Effector memory CD4-positive, alpha-beta T cell (primary cell): ENCODE results near the gene RUNX3.
A peak's percentile ranks its signal among the peaks of the same experiment; 100 is the strongest.

ENCODE experiments used
- DNase-seq, 3 donors: peaks; one replicate each; pipeline ENCODE4 v3.0.0-alpha.2; 2020
- H3K27ac ChIP-seq: 2 replicates; pipeline ENCODE4 v1.7.0; 2013; ENCODE audit warnings: mild to moderate bottlenecking, low read length, moderate library complexity; ENCODE audit not compliant: insufficient read depth, poor library complexity, severe bottlenecking
- H3K27me3 ChIP-seq: replicated peaks from 2 replicates; pipeline ENCODE4 v1.7.0; 2013; ENCODE audit warnings: mild to moderate bottlenecking, low read length; ENCODE audit not compliant: insufficient read depth, control insufficient read depth, poor library complexity, severe bottlenecking
- H3K36me3 ChIP-seq: 2 replicates; pipeline ENCODE4 v1.7.0; 2013; ENCODE audit warnings: mild to moderate bottlenecking, low read length, moderate library complexity; ENCODE audit not compliant: control insufficient read depth, insufficient read depth
- H3K4me1 ChIP-seq: 2 replicates; pipeline ENCODE4 v1.7.0; 2013; ENCODE audit warnings: low read length, mild to moderate bottlenecking; ENCODE audit not compliant: control insufficient read depth, insufficient read depth, poor library complexity, severe bottlenecking
- H3K4me3 ChIP-seq: 2 replicates; pipeline ENCODE4 v1.7.0; 2013; ENCODE audit warnings: low read length, low read depth, mild to moderate bottlenecking; ENCODE audit not compliant: insufficient read depth, poor library complexity, severe bottlenecking
- H3K9me3 ChIP-seq: 2 replicates; pipeline ENCODE4 v1.7.0; 2013; ENCODE audit warnings: mild to moderate bottlenecking, low read length, moderate library complexity; ENCODE audit not compliant: control insufficient read depth

Gene RUNX3

DNA sequence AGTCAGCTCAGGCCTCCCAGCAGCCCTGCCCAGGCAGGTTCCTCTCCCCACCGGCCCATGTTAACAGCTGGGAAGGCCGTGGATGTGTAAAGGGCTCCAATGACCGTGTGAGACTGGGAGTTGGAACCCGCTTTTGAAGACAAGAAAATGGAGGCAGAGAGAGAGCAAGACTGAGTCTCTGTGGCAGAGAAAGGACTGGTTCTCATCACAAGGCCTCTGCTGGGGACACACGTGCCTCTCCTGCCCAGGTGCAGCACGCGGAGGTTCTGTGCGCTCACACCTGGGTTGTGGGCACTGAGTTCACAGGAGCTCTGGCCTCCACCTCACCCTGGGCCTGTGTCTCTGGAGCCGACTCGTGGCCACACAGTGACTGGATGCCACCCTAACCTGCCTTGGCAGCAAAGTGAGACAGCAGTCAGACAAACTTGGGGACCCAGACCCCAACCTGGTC, 27.0 kb downstream of the RUNX3 start:
- no peak overlapping the region for H3K4me3 ChIP-seq
- H3K27me3 ChIP-seq: no peaks in the 10 kb centered on the region
- peaks cover 70% of the 10 kb centered on the region for H3K36me3 ChIP-seq
- H3K4me1 ChIP-seq: peaks cover 6% of the 10 kb centered on the region
- no peak for DNase-seq
- H3K27ac ChIP-seq: no peak overlapping the region
- H3K9me3 ChIP-seq: no peaks in the 10 kb centered on the region

DNA sequence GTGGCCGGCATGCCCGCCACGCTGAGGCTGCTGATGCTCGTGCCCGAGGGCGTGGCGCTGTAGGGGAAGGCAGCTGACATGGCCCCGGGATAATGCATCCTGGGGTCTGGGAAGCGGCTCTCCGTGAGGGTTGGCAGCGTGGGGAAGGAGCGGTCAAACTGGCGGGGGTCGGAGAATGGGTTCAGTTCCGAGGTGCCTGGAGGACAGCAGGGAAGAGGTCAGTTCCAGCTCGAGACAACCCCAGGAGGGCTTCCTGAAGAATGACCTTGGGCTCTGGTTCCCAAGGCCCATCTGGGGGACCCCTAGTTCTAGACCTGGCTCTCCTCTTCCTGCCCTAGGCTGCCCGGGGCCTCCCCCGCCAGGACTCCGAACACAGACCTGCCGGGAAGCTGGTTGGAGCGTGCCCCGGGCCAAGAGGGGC, 27.6 kb downstream of the RUNX3 start:
- Histone ChIP-seq H3K4me1 (peaks cover 2% of the 10 kb centered on the region), H3K36me3 (peaks cover 67% of the 10 kb centered on the region), H3K27ac (no peak overlapping the region), H3K4me3 (no peak overlapping the region), H3K9me3 (no peaks in the 10 kb centered on the region), H3K27me3 (no peaks in the 10 kb centered on the region)
- no peak for DNase-seq

DNA sequence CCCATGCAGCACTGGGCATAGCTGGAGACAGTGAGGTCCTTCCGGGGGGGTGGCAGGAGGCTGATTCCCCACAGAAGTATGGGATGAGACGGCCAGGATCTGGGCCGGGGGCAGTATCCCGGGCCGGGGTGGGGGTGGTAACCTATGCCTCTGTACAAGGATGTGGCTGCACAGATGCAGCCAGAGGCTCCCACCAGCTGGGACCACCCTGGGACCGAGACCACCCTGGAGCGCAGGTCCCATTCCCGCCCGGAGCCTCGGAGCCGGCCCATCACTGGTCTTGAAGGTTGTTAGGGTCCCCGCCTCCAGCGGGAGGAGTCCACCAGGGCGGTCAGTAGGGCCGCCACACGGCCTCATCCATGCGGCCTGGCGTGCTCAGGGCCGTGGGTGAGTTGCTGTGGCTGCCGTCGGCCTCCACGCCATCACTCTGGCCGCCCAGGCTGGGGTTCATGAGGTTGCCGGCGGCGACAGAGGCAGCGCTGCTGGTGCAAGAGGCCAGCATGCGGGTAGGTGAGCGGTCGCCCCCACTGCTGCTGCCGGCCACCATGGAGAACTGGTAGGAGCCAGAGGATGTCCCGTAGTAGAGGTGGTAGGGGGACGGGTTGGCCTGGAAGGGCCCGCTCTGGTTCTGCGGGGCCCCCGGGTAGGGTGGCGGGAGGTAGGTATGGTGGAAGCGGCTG, 28.1 kb downstream of the RUNX3 start:
- H3K4me1 ChIP-seq: peaks cover 2% of the 10 kb centered on the region
- H3K9me3 ChIP-seq: no peaks in the 10 kb centered on the region
- peaks cover 62% of the 10 kb centered on the region for H3K36me3 ChIP-seq
- no peaks in the 10 kb centered on the region for H3K27me3 ChIP-seq
- no peak overlapping the region for H3K4me3 ChIP-seq
- DNase-seq: no peak
- no peak overlapping the region for H3K27ac ChIP-seq

DNA sequence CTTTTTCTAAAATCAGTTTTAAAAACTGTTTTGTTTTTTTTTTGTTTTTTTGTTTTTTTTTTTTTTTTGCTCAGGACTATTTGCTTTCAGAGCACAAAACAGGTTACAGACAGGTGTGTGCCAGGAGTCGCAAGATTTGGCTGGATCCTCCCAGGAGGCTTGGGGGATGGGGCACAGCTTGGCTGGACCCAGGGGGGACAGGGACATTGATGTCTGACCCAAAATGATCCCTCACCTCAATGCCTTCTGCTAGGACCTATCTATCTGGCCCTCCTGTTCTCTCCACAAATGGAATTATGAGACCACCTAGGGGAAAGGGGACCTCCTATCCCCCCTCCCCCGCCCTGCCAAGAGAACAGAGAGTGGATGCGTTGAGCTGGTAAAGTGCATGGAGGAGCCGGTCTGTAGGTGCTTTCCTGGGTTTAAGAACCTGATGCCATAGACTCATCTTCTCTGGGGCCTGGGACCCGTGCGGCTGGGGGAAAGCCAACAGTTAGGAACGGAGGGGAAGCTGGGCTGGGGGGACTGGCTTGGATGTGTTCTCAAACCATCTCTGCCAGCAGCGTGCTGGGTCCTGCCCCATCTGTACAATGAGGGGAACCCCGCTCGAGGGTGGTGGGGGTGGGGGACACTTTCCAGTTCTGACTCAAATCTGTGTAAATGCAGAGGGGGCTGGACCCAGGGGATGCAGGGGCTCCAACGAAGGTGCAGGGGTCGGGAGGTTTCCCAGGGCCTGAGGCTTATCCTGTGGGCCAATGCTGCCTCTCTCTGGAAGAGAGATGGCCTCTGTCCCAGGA, 28.9 kb downstream of the RUNX3 start:
- Histone ChIP-seq H3K27me3 (no peaks in the 10 kb centered on the region), H3K4me1 (peaks cover 2% of the 10 kb centered on the region), H3K36me3 (peaks cover 54% of the 10 kb centered on the region), H3K4me3 (no peak overlapping the region), H3K27ac (no peak overlapping the region), H3K9me3 (no peaks in the 10 kb centered on the region)
- DNase-seq: no peak

DNA sequence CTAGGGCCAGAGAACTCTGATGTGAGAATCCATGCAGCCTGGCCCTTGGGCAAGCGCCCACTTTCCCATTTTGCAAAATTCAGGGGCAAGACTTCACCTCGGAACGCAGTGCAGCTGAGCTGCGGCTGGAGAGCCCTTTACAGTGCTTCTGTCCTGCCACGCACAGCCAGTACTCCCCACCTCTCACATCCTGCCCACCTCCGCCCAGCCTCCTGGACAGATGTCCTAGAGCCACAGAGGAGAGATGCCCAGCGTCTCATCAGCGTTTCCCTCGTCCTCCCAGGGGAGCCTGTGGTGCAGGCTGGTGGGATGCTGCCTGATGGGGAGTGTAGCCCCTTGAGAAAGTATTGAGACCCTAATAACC, 29.6 kb downstream of the RUNX3 start:
- peaks cover 2% of the 10 kb centered on the region for H3K4me1 ChIP-seq
- no peak for DNase-seq
- no peak overlapping the region for H3K27ac ChIP-seq

DNA sequence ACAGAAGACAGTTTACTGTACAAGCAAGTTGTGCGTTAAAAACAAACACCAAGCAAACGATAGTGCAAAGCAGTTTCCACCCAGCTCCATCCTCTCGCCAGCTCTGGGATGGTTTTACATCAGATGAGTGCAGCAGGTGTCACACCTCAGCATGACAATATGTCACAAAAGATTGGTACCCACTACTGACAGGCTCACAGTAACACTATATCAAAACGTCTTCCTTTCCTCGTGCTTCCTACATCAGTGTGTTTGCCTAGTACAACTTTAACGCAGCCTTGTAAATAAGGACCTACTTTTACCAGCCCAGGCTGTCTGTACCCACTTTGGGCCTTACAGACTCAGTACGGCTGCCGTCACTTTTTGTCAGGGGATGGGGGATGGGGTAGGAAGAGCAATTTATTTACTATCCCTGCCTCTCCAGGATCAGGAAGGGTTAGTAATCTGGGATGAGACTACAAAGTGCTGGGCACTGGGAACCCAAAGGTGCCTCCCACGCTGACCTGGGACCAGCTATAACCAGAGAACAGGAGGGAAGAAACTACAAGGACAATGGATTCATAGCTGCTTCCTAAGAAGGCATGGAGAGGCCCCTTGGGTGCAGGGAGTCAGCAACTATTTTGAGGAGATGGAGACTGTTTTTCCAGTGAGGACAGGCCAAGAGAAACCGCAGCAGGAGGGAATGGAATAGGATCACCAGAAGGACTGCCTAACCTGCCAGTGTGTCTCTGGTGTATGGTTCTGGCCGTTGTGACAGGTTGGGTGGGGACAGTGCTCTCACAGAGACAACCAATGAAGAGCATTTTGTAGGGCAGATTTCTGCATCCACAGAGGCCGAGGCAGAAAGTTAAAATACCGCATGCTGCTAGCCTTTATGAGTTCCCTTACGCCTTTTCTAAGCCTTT, 30.2 kb downstream of the RUNX3 start:
- peaks cover 2% of the 10 kb centered on the region for H3K4me1 ChIP-seq
- H3K36me3 ChIP-seq: peaks cover 41% of the 10 kb centered on the region
- no peak overlapping the region for H3K4me3 ChIP-seq
- H3K27me3 ChIP-seq: no peaks in the 10 kb centered on the region
- H3K27ac ChIP-seq: no peak overlapping the region
- DNase-seq: no peak
- H3K9me3 ChIP-seq: no peaks in the 10 kb centered on the region

More for the DNA sequence above, 29.6 kb downstream of the RUNX3 start:
- no peak overlapping the region for H3K4me3 ChIP-seq
- H3K27me3 ChIP-seq: no peaks in the 10 kb centered on the region
- H3K9me3 ChIP-seq: no peaks in the 10 kb centered on the region
- H3K36me3 ChIP-seq: peaks cover 47% of the 10 kb centered on the region

DNA sequence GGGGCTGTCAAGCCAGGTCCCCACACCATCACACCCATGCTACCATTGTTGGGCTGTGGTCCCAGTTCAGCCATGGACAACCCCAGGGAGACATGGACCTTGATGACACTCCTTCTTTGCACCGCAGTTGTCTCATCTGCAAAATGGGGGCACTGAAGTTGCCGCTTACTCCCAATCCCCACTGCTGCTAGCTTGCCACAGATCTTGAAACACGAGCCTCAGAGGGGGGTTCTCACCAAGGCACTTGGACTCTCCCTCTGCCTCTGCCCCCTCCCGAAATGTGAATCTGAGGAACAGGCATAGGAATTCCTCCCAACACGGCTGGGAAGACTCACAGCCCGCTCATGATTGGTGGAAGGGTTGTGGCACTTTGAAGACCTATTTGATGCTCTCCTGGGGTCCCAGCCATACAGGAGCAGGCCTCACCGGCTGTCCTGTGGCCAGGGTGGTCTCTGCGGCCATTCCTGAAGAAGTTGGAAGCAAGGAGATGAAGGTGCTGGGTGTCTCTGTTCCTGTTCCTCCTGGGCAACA, 31.1 kb downstream of the RUNX3 start:
- Histone ChIP-seq H3K9me3 (no peaks in the 10 kb centered on the region), H3K27ac (no peak overlapping the region), H3K4me3 (no peak overlapping the region), H3K4me1 (peaks cover 2% of the 10 kb centered on the region), H3K36me3 (peaks cover 32% of the 10 kb centered on the region), H3K27me3 (no peaks in the 10 kb centered on the region)
- no peak for DNase-seq

DNA sequence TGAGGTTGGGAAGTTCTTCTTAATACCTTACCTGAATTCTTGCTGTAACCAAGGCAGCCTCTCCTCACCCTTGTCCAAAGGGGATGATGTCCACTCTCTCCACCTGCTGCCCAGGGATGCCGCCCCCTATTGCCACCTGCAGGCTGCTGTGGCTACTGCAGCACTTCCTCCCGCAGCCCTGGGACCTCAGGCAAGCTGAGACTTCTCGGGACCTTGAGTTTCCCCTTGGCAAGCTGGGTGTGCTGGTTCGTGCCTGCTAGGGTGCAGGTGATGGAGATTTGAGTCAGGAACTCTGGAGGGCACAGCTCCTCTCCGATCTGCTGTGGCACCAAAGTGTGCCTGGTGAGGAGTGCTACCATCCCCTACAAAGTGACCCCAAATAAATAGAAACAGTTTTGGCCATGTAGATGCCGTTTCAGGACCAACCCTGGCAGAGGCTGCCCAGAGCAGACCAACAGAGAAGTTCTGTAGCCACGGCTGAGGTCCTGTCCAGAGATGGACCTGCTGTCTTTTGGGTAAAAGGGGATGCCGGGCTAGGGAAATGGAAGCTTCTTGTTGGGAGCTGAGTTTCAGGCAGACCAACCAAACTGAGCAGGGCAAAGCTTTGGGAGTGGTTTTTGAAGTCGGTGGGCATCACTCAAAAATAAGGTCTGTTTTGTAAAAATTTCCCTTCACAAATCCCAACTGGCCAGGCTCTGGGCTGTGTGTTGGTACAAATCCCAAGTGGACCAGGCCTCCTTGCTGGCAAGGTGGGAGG, 31.7 kb downstream of the RUNX3 start:
- H3K36me3 ChIP-seq: peaks cover 26% of the 10 kb centered on the region
- H3K4me1 ChIP-seq: peaks cover 2% of the 10 kb centered on the region
- no peaks in the 10 kb centered on the region for H3K9me3 ChIP-seq
- no peaks in the 10 kb centered on the region for H3K27me3 ChIP-seq
- no peak overlapping the region for H3K4me3 ChIP-seq
- peak in 1 of 3 donors; percentile 28 for DNase-seq
- no peak overlapping the region for H3K27ac ChIP-seq
